ENCODE measurements around the gene FNIP2.

GRCh38 chr4:158930639-158930972, 161.8 kb downstream of the FNIP2 start:
- TF ChIP-seq CTCF (conservative IDR thresholded peaks at IDR 0.05; ENCODE audit: low read depth, low read length) (no peak), EZH2 (IDR thresholded peaks at IDR 0.05; ENCODE audit: borderline replicate concordance, low read depth, low read length, poor library complexity, severe bottlenecking) (no peak)

Measured in A673 (cell line).